Stomach (tissue), 9 donors: ENCODE results near the gene ZNF417. TPM values are rescaled to one million over a fixed set of nuclear protein-coding genes. Genes with fewer than 3 reads are reported as not detected.
"Not testable (repeated sequence)": the region's sequence is repeated elsewhere in the genome, so short reads cannot be mapped to it uniquely, and the experiment has no call there.

ENCODE experiments used
- DNase-seq, 2 donors: peaks; one replicate each; pipeline versions ENCODE4 v3.0.0 to v3.0.0-alpha.2; 2013 to 2019
- H3K27ac ChIP-seq, 5 donors: fragments of 200-600 bp in 4 of 5; sonication (generic) in 4 of 5; one replicate each; pipeline ENCODE4 v1.5.1; 2013 to 2019; ENCODE audit warnings: mild to moderate bottlenecking in 1 of 5, moderate library complexity in 1 of 5
- H3K27me3 ChIP-seq, 3 donors: fragments of 200-600 bp; sonication (generic); one replicate each; pipeline ENCODE4 v1.5.1; 2017 to 2019; ENCODE audit warnings: mixed run types in 1 of 3
- H3K36me3 ChIP-seq, 4 donors: fragments of 200-600 bp; sonication (generic); 1 replicate in 3 of 4; 2 replicates in 1 of 4; pipeline ENCODE4 v1.5.1; 2016 to 2019
- H3K4me1 ChIP-seq, 4 donors: fragments of 200-600 bp; sonication (generic); one replicate each; pipeline ENCODE4 v1.5.1; 2016 to 2019
- H3K4me3 ChIP-seq, 4 donors: fragments of 200-600 bp; sonication (generic) in 3 of 4; one replicate each; pipeline ENCODE4 v1.5.1; 2016 to 2019; ENCODE audit warnings: mild to moderate bottlenecking in 1 of 4
- H3K9me3 ChIP-seq, 4 donors: fragments of 200-600 bp; sonication (generic); one replicate each; pipeline ENCODE4 v1.5.1; 2016 to 2019
- EP300 ChIP-seq: sonication (generic); formaldehyde crosslinking; IDR thresholded peaks from one replicate; pipeline ENCODE4 v1.6.1; 2017; ENCODE audit warnings: antibody characterized with exemption
- POLR2A ChIP-seq, 4 donors: fragments of 450-650 bp; IDR thresholded peaks; one replicate each; pipeline ENCODE4 v1.6.1; 2016; ENCODE audit warnings: antibody characterized with exemption in 4 of 4, control low read depth in 2 of 4, mild to moderate bottlenecking in 1 of 4, moderate library complexity in 1 of 4
- POLR2AphosphoS5 ChIP-seq, 3 donors: sonication (generic); formaldehyde crosslinking; IDR thresholded peaks; one replicate each; pipeline ENCODE4 v1.6.1; 2016; ENCODE audit warnings: antibody characterized with exemption in 3 of 3
- WGBS, 5 donors: extraction: QIAGEN DNeasy Blood & Tissue Kit in 3 of 5; methylation state at CpG; one replicate each; pipeline versions ENCODE4 v1.1.5 to v1.1.7; 2013 to 2018; 5-methylcytosine and 5-hydroxymethylcytosine counted together
- intact Hi-C: fragments of 100-400 bp; cut with DNase I; formaldehyde crosslinking; loops from one replicate; pipeline ENCODE4 v1.15.1; 2023; ENCODE audit warnings: low total_unique reads
- polyA plus RNA-seq, 3 donors: library from polyadenylated mRNA; stranded (reverse); fragments of 200-250 nt; gene quantifications; one replicate each; pipeline ENCODE4 v1.2.3, GENCODE V29; 2013
- total RNA-seq, 5 donors: library from RNA; depleted of rRNA; stranded (reverse); fragments of >200 nt; gene quantifications; one replicate each; pipeline versions ENCODE4 v1.1.0 to v1.2.3, GENCODE V29; 2014 to 2016
- TF ChIP-seq, protein P1 (sequence below), 7 experiments: fragments of 450-650 bp in 4 of 7; fragments of 200-600 bp in 3 of 7; sonication (generic) in 3 of 7; IDR thresholded peaks; one replicate each; pipeline ENCODE4 v1.5.1; 2016 to 2019; ENCODE audit warnings: antibody characterized with exemption in 7 of 7, control low read depth in 2 of 7, mild to moderate bottlenecking in 1 of 7
- donor health status: healthy with polysubstance abuse.
- donor health status: Bipolar disorder and iron deficiency.
- donor health status: healthy.

The ZNF417 gene
- total and polyA plus RNA-seq, 8 donors: 1.2 to 38.8 (median 19.4) TPM

DNA sequence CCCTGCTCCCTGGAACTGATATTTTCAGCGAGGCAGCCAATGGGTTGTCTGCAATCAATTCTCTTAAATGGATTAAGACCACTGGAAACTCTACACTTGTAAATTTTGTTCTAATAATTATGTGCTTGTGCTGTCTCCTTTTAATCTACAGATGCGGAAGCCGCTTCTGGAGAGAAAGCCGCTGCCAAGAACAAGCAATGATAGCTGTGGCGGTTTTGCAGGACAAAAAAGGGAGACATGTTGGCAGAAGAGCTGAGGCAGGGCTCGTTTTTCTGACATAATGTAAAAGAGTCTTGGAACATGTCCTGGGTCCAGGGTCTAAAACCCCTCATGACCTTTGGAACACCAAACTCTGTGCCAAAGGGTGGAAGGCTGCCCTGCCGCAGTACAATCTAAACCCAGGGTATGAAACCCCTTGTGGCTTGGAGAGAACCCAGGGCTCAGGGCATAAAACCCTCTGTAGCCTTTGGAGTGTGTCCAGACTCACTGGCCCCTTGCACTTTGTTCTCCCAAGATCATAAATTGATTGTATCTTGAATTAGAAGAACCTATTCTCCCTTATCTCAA lies 12.7 kb downstream of the ZNF417 start:
- H3K27ac ChIP-seq: no peak overlapping the region
- intact Hi-C loops: no loop called here
- TF ChIP-seq, protein P1, sequence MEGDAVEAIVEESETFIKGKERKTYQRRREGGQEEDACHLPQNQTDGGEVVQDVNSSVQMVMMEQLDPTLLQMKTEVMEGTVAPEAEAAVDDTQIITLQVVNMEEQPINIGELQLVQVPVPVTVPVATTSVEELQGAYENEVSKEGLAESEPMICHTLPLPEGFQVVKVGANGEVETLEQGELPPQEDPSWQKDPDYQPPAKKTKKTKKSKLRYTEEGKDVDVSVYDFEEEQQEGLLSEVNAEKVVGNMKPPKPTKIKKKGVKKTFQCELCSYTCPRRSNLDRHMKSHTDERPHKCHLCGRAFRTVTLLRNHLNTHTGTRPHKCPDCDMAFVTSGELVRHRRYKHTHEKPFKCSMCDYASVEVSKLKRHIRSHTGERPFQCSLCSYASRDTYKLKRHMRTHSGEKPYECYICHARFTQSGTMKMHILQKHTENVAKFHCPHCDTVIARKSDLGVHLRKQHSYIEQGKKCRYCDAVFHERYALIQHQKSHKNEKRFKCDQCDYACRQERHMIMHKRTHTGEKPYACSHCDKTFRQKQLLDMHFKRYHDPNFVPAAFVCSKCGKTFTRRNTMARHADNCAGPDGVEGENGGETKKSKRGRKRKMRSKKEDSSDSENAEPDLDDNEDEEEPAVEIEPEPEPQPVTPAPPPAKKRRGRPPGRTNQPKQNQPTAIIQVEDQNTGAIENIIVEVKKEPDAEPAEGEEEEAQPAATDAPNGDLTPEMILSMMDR (IDR thresholded peaks at IDR 0.05): no peak
- no peak for TF ChIP-seq POLR2A (IDR thresholded peaks at IDR 0.05)
- TF ChIP-seq POLR2AphosphoS5 (IDR thresholded peaks at IDR 0.05): no peak
- no peak for TF ChIP-seq EP300
- no peaks in the 10 kb centered on the region for H3K4me1 ChIP-seq
- H3K27me3 ChIP-seq: no peaks in the 10 kb centered on the region
- no peak overlapping the region for H3K4me3 ChIP-seq
- DNase-seq: no peak
- peaks cover 9 to 47% (median 35%) of the 10 kb centered on the region in 4 donors for H3K36me3 ChIP-seq
- H3K9me3 ChIP-seq: peaks cover 18 to 87% (median 55%) of the 10 kb centered on the region in 4 donors
- WGBS, 5 donors: 59 to 71% (median 65%) methylated on average over 7 of the region's 7 CpGs

DNA sequence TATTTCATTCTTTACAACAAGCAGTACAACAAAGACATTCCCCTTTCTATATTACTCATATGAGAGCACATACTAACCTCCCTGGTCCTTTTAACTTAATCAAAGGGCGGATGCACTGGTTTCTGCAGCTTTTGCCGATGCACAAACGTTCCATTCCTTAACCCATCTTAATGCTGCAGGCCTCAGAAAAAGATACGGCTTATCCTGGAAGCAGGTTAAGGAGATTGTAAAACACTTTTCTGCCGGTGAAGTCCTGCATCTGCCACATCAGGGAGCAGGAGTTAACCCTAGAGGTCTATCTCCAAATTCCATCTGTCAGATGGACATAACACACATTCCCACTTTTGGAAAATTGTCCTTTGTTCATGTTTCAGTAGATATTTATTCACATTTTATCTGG lies 16.1 kb downstream of the ZNF417 start:
- no peaks in the 10 kb centered on the region for H3K4me1 ChIP-seq
- intact Hi-C loops: no loop called here
- no peak overlapping the region for H3K4me3 ChIP-seq
- peaks cover 0 to 21% (median 15%) of the 10 kb centered on the region in 4 donors for H3K36me3 ChIP-seq
- TF ChIP-seq EP300 (no peak), POLR2AphosphoS5 (IDR thresholded peaks at IDR 0.05) (no peak), POLR2A (IDR thresholded peaks at IDR 0.05) (no peak)
- TF ChIP-seq, protein P1 (IDR thresholded peaks at IDR 0.05): no peak
- 71 to 90% (median 80%) methylated on average over 5 of the region's 5 CpGs for WGBS, 5 donors
- no peak overlapping the region for H3K27ac ChIP-seq
- no peaks in the 10 kb centered on the region for H3K27me3 ChIP-seq
- no peak for DNase-seq
- H3K9me3 ChIP-seq: peaks cover 5 to 84% (median 45%) of the 10 kb centered on the region in 4 donors

DNA sequence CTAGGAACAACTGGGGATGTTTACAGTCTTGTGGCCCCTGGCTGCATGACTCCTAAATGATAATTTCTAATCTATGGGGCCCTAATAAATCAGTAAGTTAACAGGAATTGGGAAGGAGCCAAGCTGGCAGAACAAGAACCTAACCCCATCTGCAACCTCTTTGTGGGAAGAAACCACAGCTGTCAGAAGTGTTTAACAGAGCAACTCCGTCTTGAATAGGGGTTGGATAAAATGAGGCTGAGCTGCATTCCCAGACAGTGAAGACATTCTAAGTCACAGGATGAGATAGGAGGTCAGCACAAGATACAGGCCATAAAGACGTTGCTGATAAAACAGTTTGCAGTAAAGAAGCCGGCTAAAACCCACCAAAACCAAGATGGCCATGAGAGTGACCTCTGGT lies 25.7 kb downstream of the ZNF417 start:
- H3K4me1 ChIP-seq: peaks cover 0 to 24% (median 10%) of the 10 kb centered on the region in 4 donors
- H3K4me3 ChIP-seq, H3K27ac ChIP-seq, intact Hi-C loops, H3K27me3 ChIP-seq, DNase-seq: not testable (repeated sequence)
- H3K9me3 ChIP-seq: peaks cover 0 to 99% (median 32%) of the 10 kb centered on the region in 4 donors
- WGBS, 5 donors: 65 to 76% (median 74%) methylated on average over 3 of the region's 3 CpGs
- H3K36me3 ChIP-seq: peaks cover 0 to 17% (median 8%) of the 10 kb centered on the region in 4 donors

DNA sequence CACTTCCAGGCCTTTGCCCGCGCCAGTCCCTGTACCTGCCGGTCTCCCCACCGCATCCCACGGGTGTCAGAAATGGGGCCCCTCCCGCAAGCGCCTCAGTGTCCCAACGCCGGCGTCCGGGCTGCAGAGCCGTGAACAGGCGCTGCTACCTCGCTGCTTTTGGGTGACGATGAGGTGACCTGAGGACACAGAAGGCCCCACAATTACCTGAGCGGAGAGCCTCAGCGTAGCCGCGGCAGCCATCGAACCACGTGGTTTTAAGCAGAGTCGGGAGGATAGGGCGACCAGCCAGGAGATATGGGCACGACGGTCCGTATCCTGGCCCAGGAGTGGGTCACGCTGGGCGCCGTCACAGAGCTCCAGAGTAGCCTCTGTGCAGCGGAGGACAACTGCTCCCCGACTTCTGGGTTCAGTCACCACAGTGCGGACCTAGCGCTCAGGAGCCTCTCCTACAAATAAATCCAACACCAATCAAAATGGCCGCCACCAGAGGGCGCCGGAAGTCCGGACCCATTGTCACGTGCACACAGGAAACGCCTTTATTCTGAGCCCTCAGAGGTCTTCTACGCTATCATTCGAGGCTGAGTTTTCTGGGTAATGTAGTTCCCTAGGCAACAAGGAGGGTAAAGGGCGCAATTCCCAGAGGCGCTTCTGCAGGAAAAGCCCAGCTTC lies 27.7 kb downstream of the ZNF417 start, which contains the start of gene ZNF814:
TSS of gene ZNF814 (minus strand) at position 478 of the 672 bp plus-strand sequence. CDS start at position 243, 235 bp downstream.
- Histone ChIP-seq H3K27ac (peak within 1 kb of the TSS; percentile 29 to 72 (median 43)), H3K4me3 (peak within 1 kb of the TSS; percentile 46 to 59 (median 57)), H3K27me3 (no peaks in the 10 kb centered on the region), H3K9me3 (peaks cover 2 to 99% (median 40%) of the 10 kb centered on the region in 4 donors), H3K4me1 (peaks cover 0 to 24% (median 10%) of the 10 kb centered on the region in 4 donors), H3K36me3 (peaks cover 0 to 35% (median 20%) of the 10 kb centered on the region in 4 donors)
- 2 to 6% (median 3%) methylated on average over 24 to 43 of the region's 43 CpGs for WGBS, 5 donors
- TF ChIP-seq POLR2AphosphoS5 (IDR thresholded peaks at IDR 0.05) (peak in 2 of 3 donors; percentile 25 to 50), POLR2A (IDR thresholded peaks at IDR 0.05) (no peak)
- TF ChIP-seq, protein P1 (IDR thresholded peaks at IDR 0.05): peak in 1 of 7 experiments; percentile 36
- intact Hi-C loops: no loop called here
- DNase-seq: peak; percentile 63 to 95
